Testis (tissue), 3 donors: ENCODE measurements around the gene DCDC1. TPM values are rescaled to one million over a fixed set of nuclear protein-coding genes. Genes with fewer than 3 reads are reported as not detected.
"Not testable (repeated sequence)": the region's sequence is repeated elsewhere in the genome, so short reads cannot be mapped to it uniquely, and the experiment has no call there.

Experiments used
- DNase-seq: peaks from one replicate; pipeline ENCODE4 v3.0.0-alpha.2; 2019
- H3K27ac ChIP-seq, 2 donors: fragments of 200-600 bp; sonication (generic); one replicate each; pipeline ENCODE4 v1.5.1; 2019
- H3K27me3 ChIP-seq: fragments of 200-600 bp; sonication (generic); one replicate; pipeline ENCODE4 v1.5.1; 2019
- H3K36me3 ChIP-seq: fragments of 200-600 bp; sonication (generic); one replicate; pipeline ENCODE4 v1.5.1; 2017; ENCODE audit warnings: low read depth; ENCODE audit errors: missing control alignments
- H3K4me1 ChIP-seq: fragments of 200-600 bp; sonication (generic); one replicate; pipeline ENCODE4 v1.5.1; 2019
- H3K4me3 ChIP-seq, 2 donors: fragments of 200-600 bp; sonication (generic); one replicate each; pipeline ENCODE4 v1.5.1; 2017 to 2019
- H3K9me3 ChIP-seq: fragments of 200-600 bp; sonication (generic); one replicate; pipeline ENCODE4 v1.5.1; 2017
- CTCF ChIP-seq, 3 experiments: fragments of 450-650 bp in 2 of 3; fragments of 200-600 bp in 1 of 3; sonication (generic) in 1 of 3; IDR thresholded peaks; one replicate each; pipeline ENCODE4 v1.5.1; 2016 to 2019; ENCODE audit warnings: antibody characterized with exemption in 3 of 3, mild to moderate bottlenecking in 2 of 3, moderate library complexity in 1 of 3
- POLR2A ChIP-seq: fragments of 450-650 bp; IDR thresholded peaks from one replicate; pipeline ENCODE4 v1.6.1; 2017; ENCODE audit warnings: antibody characterized with exemption, mild to moderate bottlenecking, moderate library complexity
- WGBS, 2 donors: methylation state at CpG; one replicate each; pipeline ENCODE4 v1.1.5; 2018; 5-methylcytosine and 5-hydroxymethylcytosine counted together
- intact Hi-C: fragments of 100-400 bp; cut with DNase I; formaldehyde crosslinking; loops from one replicate; pipeline ENCODE4 v1.15.1; 2023; ENCODE audit warnings: low total_unique reads
- polyA plus RNA-seq: library from polyadenylated mRNA; stranded (reverse); fragments of 350-450 nt; fragmentation: Illumina TruSeq; extraction: RNeasy Lipid Tissue Mini Kit (QIAGEN cat#74804); gene quantifications from one replicate; pipeline ENCODE4 v1.2.3, GENCODE V29; 2014; ENCODE audit warnings: low read depth, low replicate concordance; ENCODE audit not compliant: insufficient read depth
- total RNA-seq, 2 donors: library from RNA; depleted of rRNA; stranded (reverse); fragments of >200 nt; gene quantifications; one replicate each; pipeline ENCODE4 v1.2.3, GENCODE V29; 2016

DCDC1 gene
- total and polyA plus RNA-seq, 3 donors from 2014 or later: 10.4 to 23.7 (median 12.3) TPM

DNA sequence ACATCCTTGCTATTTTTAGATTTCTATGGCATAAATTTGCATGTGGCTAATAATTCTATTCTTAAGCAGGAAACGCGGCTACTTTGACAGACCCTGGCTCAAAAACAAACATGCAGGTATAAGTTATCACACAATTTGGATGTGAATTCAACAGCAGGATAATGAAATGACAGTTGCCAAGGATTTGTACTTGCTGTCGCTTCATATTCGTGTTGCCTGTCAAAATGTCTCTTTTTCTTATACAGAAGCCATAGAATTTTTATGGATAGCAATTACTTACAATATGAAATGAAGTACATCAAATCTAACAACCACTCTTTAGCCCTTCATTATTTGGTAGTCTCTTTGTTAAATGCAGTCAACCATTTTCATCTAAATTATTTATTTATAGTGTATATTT lies 46.4 kb downstream of the DCDC1 start:
- 88 to 89% methylated on average over 4 of the region's 4 CpGs for WGBS, 2 donors

DNA sequence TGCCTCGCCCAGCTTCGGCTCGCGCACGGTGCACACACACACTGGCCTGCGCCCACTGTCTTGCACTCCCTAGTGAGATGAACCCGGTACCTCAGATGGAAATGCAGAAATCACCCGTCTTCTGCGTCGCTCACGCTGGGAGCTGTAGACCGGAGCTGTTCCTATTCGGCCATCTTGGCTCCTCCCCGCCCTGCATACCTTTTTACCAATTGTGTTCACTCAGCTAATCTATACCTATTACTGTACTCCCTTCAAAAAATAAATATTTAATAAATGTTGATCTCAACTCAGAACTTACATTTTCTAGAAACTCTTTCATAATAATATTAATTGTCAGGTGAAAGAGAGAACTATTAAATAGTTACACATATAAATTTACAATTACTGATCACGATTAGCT lies 48.0 kb downstream of the DCDC1 start:
- intact Hi-C loops: not testable (repeated sequence)

More for the DNA sequence above, 46.4 kb downstream of the DCDC1 start:
- DNase-seq: no peak
- no peak overlapping the region for H3K4me3 ChIP-seq
- intact Hi-C loops: no loop called here
- H3K27ac ChIP-seq: no peak overlapping the region
- no peak for TF ChIP-seq CTCF (IDR thresholded peaks at IDR 0.05)
- no peak for TF ChIP-seq POLR2A
- no peaks in the 10 kb centered on the region for H3K36me3 ChIP-seq
- no peaks in the 10 kb centered on the region for H3K9me3 ChIP-seq
- no peaks in the 10 kb centered on the region for H3K27me3 ChIP-seq
- H3K4me1 ChIP-seq: no peaks in the 10 kb centered on the region

GRCh38 chr11:31303644-31304180 lies 65.8 kb downstream of the DCDC1 start:
- DNase-seq: no peak
- Histone ChIP-seq H3K9me3 (no peaks in the 10 kb centered on the region), H3K27me3 (no peaks in the 10 kb centered on the region), H3K27ac (no peak overlapping the region), H3K4me1 (no peaks in the 10 kb centered on the region), H3K4me3 (no peak overlapping the region), H3K36me3 (no peaks in the 10 kb centered on the region)
- WGBS, 2 donors: 66 to 74% methylated on average over 3 of the region's 3 CpGs
- intact Hi-C loops: no loop called here
- TF ChIP-seq POLR2A (no peak), CTCF (IDR thresholded peaks at IDR 0.05) (no peak)

More for the DNA sequence above, 48.0 kb downstream of the DCDC1 start:
- H3K4me3 ChIP-seq, H3K4me1 ChIP-seq, H3K36me3 ChIP-seq, H3K27me3 ChIP-seq, DNase-seq, H3K27ac ChIP-seq, H3K9me3 ChIP-seq: not testable (repeated sequence)
- WGBS, 2 donors: 90 to 98% methylated on average over 15 of the region's 15 CpGs

- H3K27me3 ChIP-seq: no peaks in the 10 kb centered on the region
- no peaks in the 10 kb centered on the region for H3K9me3 ChIP-seq
- H3K4me1 ChIP-seq: no peaks in the 10 kb centered on the region
- no peak overlapping the region for H3K27ac ChIP-seq
- no peaks in the 10 kb centered on the region for H3K36me3 ChIP-seq
- WGBS, 2 donors: 72 to 76% methylated on average over 5 of the region's 5 CpGs
- H3K4me3 ChIP-seq: no peak overlapping the region
- intact Hi-C loops: no loop called here
- TF ChIP-seq CTCF (IDR thresholded peaks at IDR 0.05) (no peak), POLR2A (no peak)
- no peak for DNase-seq
These were observed 67.7 kb downstream of the DCDC1 start for GRCh38 chr11:31301549-31302510.

DNA sequence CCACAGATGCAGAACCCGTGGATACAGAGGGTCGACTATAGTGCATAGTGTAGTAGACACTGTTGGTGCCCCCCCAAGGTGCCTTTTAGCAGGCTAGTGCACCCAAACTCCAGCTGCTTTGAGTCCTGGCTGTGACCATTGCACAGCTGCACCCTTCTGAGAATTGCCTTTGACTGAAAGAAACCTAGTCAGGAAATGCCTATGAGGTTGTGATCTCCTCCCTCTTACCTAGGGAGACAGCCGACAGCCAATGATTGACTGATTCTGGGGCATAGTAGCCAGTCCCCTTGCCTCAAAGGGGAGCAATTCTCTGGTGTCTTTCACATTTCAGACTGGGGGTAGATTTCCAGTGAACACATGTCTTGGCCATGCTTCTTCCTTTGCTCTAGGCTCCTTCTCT lies 74.2 kb downstream of the DCDC1 start:
- H3K9me3 ChIP-seq: no peaks in the 10 kb centered on the region
- H3K27ac ChIP-seq: no peak overlapping the region
- no peak overlapping the region for H3K4me3 ChIP-seq
- TF ChIP-seq CTCF (IDR thresholded peaks at IDR 0.05): no peak
- TF ChIP-seq POLR2A: no peak
- no peaks in the 10 kb centered on the region for H3K4me1 ChIP-seq
- no peaks in the 10 kb centered on the region for H3K27me3 ChIP-seq
- DNase-seq: no peak
- no peaks in the 10 kb centered on the region for H3K36me3 ChIP-seq
- WGBS, 2 donors: 77 to 84% methylated on average over 3 of the region's 3 CpGs
- intact Hi-C loops: no loop called here

DNA sequence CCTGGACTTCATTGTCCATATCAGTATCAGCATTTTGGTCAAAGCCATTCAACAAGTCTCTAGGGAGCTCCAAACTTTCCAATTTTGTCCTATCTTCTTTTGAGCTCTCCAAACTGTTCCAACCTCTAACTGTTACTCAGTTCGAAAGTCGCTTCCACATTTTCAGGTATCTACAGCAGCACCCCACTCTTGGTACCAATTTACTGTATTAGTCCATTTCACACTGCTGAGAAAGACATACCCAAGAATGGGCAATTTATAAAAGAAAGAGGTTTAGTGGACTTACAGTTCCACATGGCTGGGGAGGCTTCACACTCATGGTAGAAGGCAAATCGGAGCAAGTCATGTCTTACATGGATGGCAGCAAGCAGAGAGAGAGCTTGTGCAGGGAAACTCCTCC lies 96.0 kb downstream of the DCDC1 start:
- H3K27me3 ChIP-seq, H3K4me1 ChIP-seq, DNase-seq, intact Hi-C loops, H3K27ac ChIP-seq, H3K4me3 ChIP-seq, H3K36me3 ChIP-seq, H3K9me3 ChIP-seq: not testable (repeated sequence)
- WGBS, 2 donors: 89 to 93% methylated on average over 3 of the region's 3 CpGs
